D721Med (cell line): ENCODE data around the gene MAP3K19.

Experiments used
- DNase-seq: peaks from one replicate; pipeline ENCODE4 v3.0.0; 2011; ENCODE audit warnings: low spot score; ENCODE audit not compliant: insufficient read length
- FAIRE-seq: peaks from 2 replicates; lab custom pipeline; 2011; peaks lifted over from hg19 to GRCh38; lab: Jason Lieb, UNC
- CTCF ChIP-seq: IDR thresholded peaks from 2 replicates; pipeline ENCODE4 v1.5.1; 2012; ENCODE audit warnings: mild to moderate bottlenecking, control low read depth; ENCODE audit not compliant: insufficient read depth; ENCODE audit errors: missing control alignments

Gene MAP3K19, protein sequence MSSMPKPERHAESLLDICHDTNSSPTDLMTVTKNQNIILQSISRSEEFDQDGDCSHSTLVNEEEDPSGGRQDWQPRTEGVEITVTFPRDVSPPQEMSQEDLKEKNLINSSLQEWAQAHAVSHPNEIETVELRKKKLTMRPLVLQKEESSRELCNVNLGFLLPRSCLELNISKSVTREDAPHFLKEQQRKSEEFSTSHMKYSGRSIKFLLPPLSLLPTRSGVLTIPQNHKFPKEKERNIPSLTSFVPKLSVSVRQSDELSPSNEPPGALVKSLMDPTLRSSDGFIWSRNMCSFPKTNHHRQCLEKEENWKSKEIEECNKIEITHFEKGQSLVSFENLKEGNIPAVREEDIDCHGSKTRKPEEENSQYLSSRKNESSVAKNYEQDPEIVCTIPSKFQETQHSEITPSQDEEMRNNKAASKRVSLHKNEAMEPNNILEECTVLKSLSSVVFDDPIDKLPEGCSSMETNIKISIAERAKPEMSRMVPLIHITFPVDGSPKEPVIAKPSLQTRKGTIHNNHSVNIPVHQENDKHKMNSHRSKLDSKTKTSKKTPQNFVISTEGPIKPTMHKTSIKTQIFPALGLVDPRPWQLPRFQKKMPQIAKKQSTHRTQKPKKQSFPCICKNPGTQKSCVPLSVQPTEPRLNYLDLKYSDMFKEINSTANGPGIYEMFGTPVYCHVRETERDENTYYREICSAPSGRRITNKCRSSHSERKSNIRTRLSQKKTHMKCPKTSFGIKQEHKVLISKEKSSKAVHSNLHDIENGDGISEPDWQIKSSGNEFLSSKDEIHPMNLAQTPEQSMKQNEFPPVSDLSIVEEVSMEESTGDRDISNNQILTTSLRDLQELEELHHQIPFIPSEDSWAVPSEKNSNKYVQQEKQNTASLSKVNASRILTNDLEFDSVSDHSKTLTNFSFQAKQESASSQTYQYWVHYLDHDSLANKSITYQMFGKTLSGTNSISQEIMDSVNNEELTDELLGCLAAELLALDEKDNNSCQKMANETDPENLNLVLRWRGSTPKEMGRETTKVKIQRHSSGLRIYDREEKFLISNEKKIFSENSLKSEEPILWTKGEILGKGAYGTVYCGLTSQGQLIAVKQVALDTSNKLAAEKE (N-terminal part only)

GRCh38 chr2:135047300-135047699, at the start of gene MAP3K19:
TSS of gene MAP3K19 (minus strand) at chr2:135047447. CDS start at chr2:135024647, 22,800 bp downstream.
- no peak for FAIRE-seq
- TF ChIP-seq CTCF = no peak
- DNase-seq = no peak

- DNase-seq = no peak
- no peak for FAIRE-seq
- no peak for TF ChIP-seq CTCF
These were observed 49.6 kb upstream of the MAP3K19 start for GRCh38 chr2:135096665-135097446.

- TF ChIP-seq CTCF = no peak
- no peak for DNase-seq
- no peak for FAIRE-seq
These were observed 48.3 kb upstream of the MAP3K19 start for GRCh38 chr2:135095591-135095990.

- DNase-seq = no peak
- peak; percentile 32 for FAIRE-seq
- no peak for TF ChIP-seq CTCF
These were observed 47.3 kb upstream of the MAP3K19 start for GRCh38 chr2:135094508-135094907.

DNA sequence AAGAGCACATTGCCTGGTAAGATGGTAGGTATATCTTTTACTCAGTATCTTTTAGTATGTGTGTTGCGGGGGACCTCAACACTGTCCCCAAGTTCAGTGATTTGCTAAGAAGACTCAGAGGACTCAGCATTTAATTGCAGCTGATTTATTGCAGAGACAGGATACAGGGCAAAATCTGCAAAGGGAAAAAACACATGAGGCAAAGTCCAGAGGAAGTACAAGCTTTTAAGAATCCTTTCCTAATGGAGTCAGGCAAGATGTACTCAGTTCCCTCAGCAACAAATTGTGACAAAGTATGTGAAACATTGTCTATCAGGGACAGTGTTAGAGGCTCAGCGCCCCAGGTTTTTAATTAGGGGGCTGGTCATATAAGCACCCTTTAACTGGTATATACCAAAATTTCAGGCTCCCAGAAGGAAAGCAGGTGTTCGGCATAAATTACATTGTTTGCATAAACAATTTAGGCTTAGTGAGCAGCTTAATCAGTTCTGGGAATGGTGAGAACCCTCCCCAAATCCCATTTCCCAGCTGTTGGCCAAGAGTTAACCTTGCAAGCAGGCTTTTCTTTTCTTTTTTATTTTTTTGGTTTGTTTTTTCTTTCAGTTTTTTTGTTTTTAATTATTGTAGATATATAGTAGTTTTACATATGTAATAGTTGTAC, 46.6 kb upstream of the MAP3K19 start:
- no peak for TF ChIP-seq CTCF
- FAIRE-seq (peak; percentile 53), DNase-seq (no peak)

DNA sequence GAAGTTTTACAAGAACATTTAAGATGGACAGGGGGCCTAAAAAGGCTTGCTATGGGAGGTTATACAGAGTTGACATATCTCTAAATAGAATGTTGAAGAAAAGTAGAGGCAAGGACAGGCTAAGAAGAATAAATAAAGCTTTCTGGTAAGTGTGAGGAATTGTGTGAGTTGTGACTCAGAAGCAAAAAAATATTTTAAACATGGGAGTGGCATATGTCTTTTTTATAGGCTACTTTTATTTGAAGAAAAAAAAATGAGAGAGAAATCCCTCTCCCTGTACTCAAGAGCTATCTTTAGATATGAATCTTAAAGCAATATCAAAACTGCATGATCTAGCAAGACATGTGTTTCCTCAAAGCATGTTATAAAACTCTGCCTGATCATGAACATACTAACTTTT, 45.9 kb upstream of the MAP3K19 start:
- FAIRE-seq (no peak), DNase-seq (no peak)
- no peak for TF ChIP-seq CTCF
